ENCODE data around the gene EME1. TPM values are rescaled to one million over a fixed set of nuclear protein-coding genes. Genes with fewer than 3 reads are reported as not detected.
"Not testable (repeated sequence)": the region's sequence is repeated elsewhere in the genome, so short reads cannot be mapped to it uniquely, and the experiment has no call there.

EME1 gene
- total and polyA plus RNA-seq, 10 of the 15 experiments (the other 5 are each of a cell fraction or from before 2014, with no cell fraction given): 13.8 to 40.5 (median 22.0) TPM

GRCh38 chr17:50414808-50415207, 41.8 kb downstream of the EME1 start (continued):
- TF ChIP-seq PRDM15 (CRISPR knock-in tag; IDR thresholded peaks at IDR 0.05): no peak
- TF ChIP-seq RB1 (IDR thresholded peaks at IDR 0.05; ENCODE audit: borderline replicate concordance): no peak
- no peak for TF ChIP-seq YBX1 (IDR thresholded peaks at IDR 0.05)
- no peak for TF ChIP-seq ELK1 (IDR thresholded peaks at IDR 0.05; ENCODE audit: low read depth, low read length)
- TF ChIP-seq CREM (IDR thresholded peaks at IDR 0.05; ENCODE audit: low read depth): no peak
- no peak for TF ChIP-seq KAT2A (conservative IDR thresholded peaks at IDR 0.05; ENCODE audit: control insufficient read depth, low read depth, low read length)
- no peak for TF ChIP-seq KLF5 (IDR thresholded peaks at IDR 0.05; ENCODE audit: partially characterized antibody)

- H3K36me3 ChIP-seq (ENCODE audit: control insufficient read depth in 2 of 2, insufficient read depth in 2 of 2, low read length in 1 of 2); H3K4me2 ChIP-seq (ENCODE audit: control insufficient read depth, insufficient read depth); DNase-seq (ENCODE audit: low read depth, low spot score); H3K27ac ChIP-seq (ENCODE audit: control insufficient read depth, insufficient read depth); H3K9me3 ChIP-seq (replicated peaks; ENCODE audit: control insufficient read depth, insufficient read depth, low read length); RAD21 ChIA-PET (ENCODE audit: unreplicated experiment); H3K9ac ChIP-seq (ENCODE audit: control insufficient read depth, insufficient read depth, low read length); FAIRE-seq; H2AFZ ChIP-seq (ENCODE audit: control insufficient read depth, low read depth, low read length); H4K20me1 ChIP-seq (ENCODE audit: control insufficient read depth, insufficient read depth); POLR2A ChIA-PET; intact Hi-C loops (cut with micrococcal nuclease; ENCODE audit: unreplicated experiment); ATAC-seq; H3K79me2 ChIP-seq (ENCODE audit: control insufficient read depth, insufficient read depth, low read length); BruUV-seq (replicated peaks); H3K27me3 ChIP-seq (replicated peaks in 1 of 2; ENCODE audit: control insufficient read depth in 2 of 2, insufficient read depth in 2 of 2, low read length in 1 of 2); H3K4me3 ChIP-seq; in situ Hi-C loops (cut with MboI): not testable (repeated sequence)
- ChIA-PET CTCF (interaction anchor here (1.7 to 3.9 kb wide), 2 partner anchors 10 to 23 kb away, joined by 7 to 50 read pairs; partner anchors contain the start of gene LRRC59), SMC1A (ENCODE audit: uncharacterized antibody, unreplicated experiment) (interaction anchor here (1.6 to 2.6 kb wide), 2 partner anchors 22 to 58 kb away, joined by 6 to 22 read pairs; partner anchors contain the start of gene LRRC59)
- H3K4me1 ChIP-seq (ENCODE audit: control insufficient read depth, insufficient read depth, low read length): peaks cover 12% of the 10 kb centered on the region
- WGBS (ENCODE audit: insufficient coverage, insufficient replicate concordance, low lambda C conversion rate, missing lambda C conversion rate): 89% methylated on average over 10 of the region's 10 CpGs
These were observed 46.5 kb downstream of the EME1 start for GRCh38 chr17:50419577-50419976.

All from GM12878 (cell line).